HG03045 (cell line): Measurements from ENCODE around the gene SV2A.
"Not testable (repeated sequence)": the region's sequence is repeated elsewhere in the genome, so short reads cannot be mapped to it uniquely, and the experiment has no call there.

Experiments
- ATAC-seq: cut with Tn5 transposase; IDR thresholded peaks from one replicate; pipeline ENCODE4 v1.9.1; 2021; ENCODE audit warnings: mild to moderate bottlenecking, moderate library complexity; ENCODE audit not compliant: unreplicated experiment

SV2A gene

GRCh38 chr1:149887196-149887455 is 30.5 kb downstream of the SV2A start:
- ATAC-seq = not testable (repeated sequence)

- ATAC-seq = peak; percentile 67
Measured at GRCh38 chr1:149886396-149887195, 31.0 kb downstream of the SV2A start.

GRCh38 chr1:149886121-149886395 is 31.6 kb downstream of the SV2A start:
- not testable (repeated sequence) for ATAC-seq

- no peak for ATAC-seq
Measured at GRCh38 chr1:149885339-149886120, 32.1 kb downstream of the SV2A start.

GRCh38 chr1:149884433-149885338 is 33.0 kb downstream of the SV2A start:
- ATAC-seq = no peak

GRCh38 chr1:149883598-149884247 is 33.9 kb downstream of the SV2A start:
- no peak for ATAC-seq

- no peak for ATAC-seq
Measured at GRCh38 chr1:149881876-149882275, 35.8 kb downstream of the SV2A start.

- no peak for ATAC-seq
Measured at GRCh38 chr1:149879556-149879955, 38.1 kb downstream of the SV2A start.

- no peak for ATAC-seq
Measured at GRCh38 chr1:149877211-149877946, 40.3 kb downstream of the SV2A start.

GRCh38 chr1:149873060-149873459 is 44.6 kb downstream of the SV2A start:
- ATAC-seq = not testable (repeated sequence)

- ATAC-seq = not testable (repeated sequence)
Measured at GRCh38 chr1:149866887-149867286, 50.8 kb downstream of the SV2A start.

GRCh38 chr1:149861497-149862054 is 56.1 kb downstream of the SV2A start:
- ATAC-seq = peak; percentile 19

GRCh38 chr1:149860684-149861496 is 56.8 kb downstream of the SV2A start:
- peak; percentile 73 for ATAC-seq

GRCh38 chr1:149860271-149860670 is 57.4 kb downstream of the SV2A start:
- ATAC-seq = peak; percentile 7
